ENCODE results near the gene AMMECR1L. TPM values are rescaled to one million over a fixed set of nuclear protein-coding genes. Genes with fewer than 3 reads are reported as not detected.
A peak's percentile ranks its signal among the peaks of the same experiment; 100 is the strongest.
"Not testable (repeated sequence)": the region's sequence is repeated elsewhere in the genome, so short reads cannot be mapped to it uniquely, and the experiment has no call there.

The AMMECR1L gene
- polyA plus RNA-seq, 3 donors: 25.4 to 28.7 (median 27.8) TPM

DNA sequence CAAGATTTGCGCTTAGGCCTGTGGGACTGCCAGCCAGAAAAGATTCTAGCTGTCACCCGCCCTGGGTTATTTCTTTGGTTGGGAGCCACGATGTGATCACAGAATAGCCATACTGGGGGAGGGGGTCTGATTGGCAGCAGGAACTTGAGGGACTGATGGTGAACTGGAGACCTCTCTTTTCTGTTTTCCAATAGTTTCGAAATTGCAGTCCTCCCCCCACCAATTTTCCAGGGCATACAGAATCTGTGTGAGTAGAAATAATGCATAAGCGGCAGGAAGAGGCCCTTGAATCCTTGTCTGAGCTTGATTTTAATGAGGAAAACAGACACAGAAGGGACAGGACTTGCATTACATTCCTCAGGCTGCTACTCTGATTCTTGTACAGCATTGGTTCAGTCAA lies 25.6 kb downstream of the AMMECR1L start:
- DNase-seq (ENCODE audit: extremely low read depth in 1 of 11, low read depth in 9 of 11, low spot score in 4 of 11): no peak

DNA sequence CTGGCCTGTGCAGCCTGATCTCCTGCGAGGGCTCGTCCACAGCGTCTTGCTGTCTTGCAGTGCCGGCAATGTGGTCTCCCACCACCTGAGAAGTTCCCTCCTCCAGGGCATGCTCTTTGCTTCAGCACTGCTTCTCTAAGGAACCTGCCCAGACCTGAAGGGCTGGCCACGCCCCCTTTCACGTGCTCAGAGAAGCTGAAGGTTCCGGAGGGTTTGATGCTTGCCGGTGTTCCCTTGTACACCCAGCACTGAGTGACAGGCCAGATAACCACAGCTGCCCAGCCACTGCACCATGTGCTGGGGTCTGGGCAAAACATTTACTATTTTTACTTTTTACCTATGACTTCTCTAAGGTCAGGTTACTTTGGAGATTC lies 26.1 kb downstream of the AMMECR1L start:
- DNase-seq (ENCODE audit: extremely low read depth in 1 of 11, low read depth in 9 of 11, low spot score in 4 of 11): peak in 8 of 11 donors; percentile 29 to 73 (median 50)

DNA sequence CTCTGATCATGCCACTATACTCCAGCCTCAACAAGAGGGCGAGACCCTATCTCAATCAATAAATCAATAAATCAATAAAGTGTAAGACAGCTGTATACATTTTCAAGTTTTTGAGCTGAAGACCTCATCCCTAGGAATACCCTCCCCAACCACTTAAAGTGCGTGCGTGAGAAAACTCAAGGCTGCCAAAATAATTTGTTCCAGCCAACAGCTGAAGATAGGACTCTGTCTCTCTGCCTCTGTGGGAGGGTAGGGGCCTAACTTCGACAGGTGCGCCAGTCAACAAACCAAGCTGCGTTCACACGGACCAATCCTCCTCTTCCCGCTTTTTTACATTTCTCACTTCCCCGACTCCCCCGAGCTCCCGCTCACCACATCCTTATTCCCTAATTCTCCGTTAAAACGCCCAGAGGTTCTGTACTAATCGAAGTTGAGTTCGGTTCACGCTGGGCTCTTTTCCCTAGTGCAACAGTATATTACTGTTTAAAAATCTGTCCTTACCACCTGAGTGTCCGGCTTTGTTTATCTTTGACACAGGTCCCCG lies 28.4 kb downstream of the AMMECR1L start:
- peak in 2 of 11 donors; percentile 1 to 13 for DNase-seq (ENCODE audit: extremely low read depth in 1 of 11, low read depth in 9 of 11, low spot score in 4 of 11)

DNA sequence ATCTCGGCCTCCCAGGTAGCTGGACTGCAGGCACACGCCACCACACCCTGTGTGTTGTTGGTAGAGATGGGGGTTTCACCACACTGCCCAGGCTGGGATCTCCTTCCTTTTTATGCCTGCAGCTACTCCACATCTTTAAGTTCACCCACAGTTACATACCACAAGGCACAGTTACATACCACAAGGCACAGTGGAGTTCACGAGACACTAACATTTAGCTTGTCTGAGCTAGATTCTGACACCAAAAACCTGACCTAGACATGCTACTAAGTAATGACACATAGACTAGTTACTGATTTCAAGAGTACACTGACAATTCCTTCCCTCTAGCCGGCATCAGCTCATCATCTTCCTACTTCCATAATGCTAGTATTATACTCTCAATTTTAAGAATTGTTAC lies 32.1 kb downstream of the AMMECR1L start:
- DNase-seq (ENCODE audit: extremely low read depth in 1 of 11, low read depth in 9 of 11, low spot score in 4 of 11): no peak

DNA sequence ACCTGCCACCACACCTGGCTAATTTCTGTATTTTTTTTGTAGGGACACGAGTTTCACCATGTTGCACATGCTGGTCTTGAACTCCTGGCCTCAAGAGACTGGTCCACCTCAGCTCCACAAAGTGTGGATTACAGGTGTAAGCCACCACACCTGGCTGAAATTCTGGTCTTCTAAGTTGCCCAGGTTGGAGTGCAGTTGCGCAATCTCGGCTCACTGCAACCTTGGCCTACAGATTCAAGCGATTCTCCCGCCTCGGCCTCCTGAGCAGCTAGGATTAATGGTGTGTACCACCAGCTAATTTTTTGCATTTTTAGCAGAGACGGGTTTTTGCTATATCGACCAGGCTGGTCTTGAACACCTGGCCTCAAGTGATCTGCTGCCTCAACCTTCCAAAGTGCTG lies 33.4 kb downstream of the AMMECR1L start:
- DNase-seq (ENCODE audit: extremely low read depth in 1 of 11, low read depth in 9 of 11, low spot score in 4 of 11): no peak

DNA sequence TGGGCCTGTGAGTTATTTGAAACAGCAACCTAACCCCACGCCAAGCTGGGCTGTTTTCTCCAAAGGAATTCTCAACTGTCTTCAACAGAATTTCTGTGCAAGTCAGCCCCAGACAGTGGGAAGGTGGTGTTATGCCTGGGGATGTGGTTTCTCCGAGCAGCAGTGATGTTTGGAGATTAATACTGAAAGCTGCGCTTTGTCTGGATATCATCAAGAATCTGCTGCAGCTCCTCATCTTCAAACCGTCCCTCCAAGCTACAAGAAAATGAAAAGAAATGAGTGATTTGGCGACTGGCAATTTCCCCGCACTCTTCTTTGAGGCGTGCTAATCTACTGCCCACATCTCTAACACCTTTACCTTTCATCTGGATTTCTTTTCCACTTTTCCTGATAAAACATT lies 37.8 kb downstream of the AMMECR1L start:
- no peak for DNase-seq (ENCODE audit: extremely low read depth in 1 of 11, low read depth in 9 of 11, low spot score in 4 of 11)

DNA sequence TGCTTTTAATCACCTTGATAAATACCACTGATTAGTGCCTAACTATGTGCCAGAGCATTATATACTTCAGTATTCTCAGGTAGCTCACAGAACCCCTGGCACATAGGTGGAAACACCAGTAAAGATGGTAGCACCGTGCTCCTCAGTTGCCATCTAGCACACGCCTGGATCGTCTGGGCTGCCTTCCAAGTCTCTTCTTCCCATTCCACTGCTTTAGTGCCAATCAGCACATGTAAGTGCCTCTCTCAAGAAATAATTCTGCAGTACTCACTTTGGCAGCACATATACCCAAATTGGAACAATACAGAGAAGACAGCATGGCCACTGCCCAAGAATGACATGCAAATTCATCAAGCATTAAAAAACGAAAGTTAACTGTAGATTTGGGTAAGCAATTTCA lies 40.8 kb downstream of the AMMECR1L start:
- no peak for DNase-seq (ENCODE audit: extremely low read depth in 1 of 11, low read depth in 9 of 11, low spot score in 4 of 11)

DNA sequence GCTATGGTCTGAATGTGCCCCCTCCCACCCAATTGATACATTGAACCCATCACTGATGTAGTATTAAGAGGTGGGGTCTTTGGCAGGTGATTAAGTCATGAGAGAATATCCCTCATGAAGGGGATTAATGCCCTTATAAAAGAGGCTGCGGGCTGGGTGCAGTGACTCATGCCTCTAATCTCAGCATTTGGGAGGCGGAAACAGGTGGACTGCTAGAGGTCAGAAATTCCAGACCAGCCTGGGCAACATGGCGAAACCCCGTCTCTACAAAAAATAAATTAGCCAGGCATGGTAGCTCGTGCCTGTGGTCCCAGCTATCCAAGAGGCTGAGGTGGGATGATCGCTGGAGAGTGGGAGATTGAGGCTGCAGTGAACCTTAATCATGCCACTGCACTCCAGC lies 42.1 kb downstream of the AMMECR1L start:
- no peak for DNase-seq (ENCODE audit: extremely low read depth in 1 of 11, low read depth in 9 of 11, low spot score in 4 of 11)

DNA sequence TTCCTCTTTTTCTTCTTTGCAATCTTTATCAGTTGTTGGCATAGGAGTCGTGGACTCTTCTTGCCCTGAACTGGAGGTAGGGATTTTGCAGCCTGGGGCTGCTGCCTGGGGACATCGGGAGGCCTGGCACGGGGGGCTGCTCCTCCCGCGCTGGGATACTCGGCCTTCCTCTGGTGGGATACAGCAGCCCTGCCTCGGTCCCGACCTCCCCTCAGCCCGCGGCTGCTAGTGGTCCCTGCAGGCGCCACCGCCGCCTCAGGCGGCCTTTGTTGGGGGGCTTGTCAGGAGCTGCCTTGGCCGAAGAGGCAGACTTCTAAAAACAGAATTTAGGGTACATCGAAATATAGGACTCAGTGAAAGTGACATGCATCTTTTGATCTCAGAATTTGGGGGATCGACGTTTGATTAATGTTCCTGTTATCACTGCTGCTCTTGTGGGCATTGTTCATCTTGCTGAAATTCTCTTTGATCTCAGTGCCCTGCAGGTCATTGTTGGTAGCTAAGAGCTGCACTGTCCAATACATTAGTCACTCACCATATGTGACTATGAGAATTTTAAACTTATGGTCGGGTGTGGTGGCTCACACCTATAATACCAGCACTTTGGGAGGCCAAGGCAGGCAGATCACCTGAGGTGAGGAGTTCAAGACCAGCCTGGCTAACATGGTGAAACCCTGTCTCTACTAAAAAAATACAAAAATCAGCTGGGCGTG lies 44.1 kb downstream of the AMMECR1L start:
- DNase-seq (ENCODE audit: extremely low read depth in 1 of 11, low read depth in 9 of 11, low spot score in 4 of 11): no peak

DNA sequence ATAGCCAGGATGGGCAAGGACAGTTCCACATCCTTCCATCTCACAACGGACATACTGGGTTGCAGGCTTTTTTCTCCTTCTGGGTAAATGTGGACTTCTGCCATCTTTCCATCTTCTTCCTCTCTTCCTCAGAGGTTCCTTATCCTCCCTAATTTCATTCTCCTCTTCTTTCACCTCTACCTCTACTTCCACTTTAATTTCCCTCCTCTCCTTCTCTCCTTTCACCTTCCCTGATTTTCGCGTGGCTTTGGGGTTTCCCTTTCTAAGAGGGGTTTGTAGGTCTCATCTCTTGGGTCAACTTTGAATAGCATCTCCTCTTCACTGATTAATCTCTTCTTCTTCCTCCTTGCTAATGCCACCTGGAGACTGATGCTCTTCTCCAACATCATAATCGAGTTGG lies 44.9 kb downstream of the AMMECR1L start:
- DNase-seq (ENCODE audit: extremely low read depth in 1 of 11, low read depth in 9 of 11, low spot score in 4 of 11): no peak

DNA sequence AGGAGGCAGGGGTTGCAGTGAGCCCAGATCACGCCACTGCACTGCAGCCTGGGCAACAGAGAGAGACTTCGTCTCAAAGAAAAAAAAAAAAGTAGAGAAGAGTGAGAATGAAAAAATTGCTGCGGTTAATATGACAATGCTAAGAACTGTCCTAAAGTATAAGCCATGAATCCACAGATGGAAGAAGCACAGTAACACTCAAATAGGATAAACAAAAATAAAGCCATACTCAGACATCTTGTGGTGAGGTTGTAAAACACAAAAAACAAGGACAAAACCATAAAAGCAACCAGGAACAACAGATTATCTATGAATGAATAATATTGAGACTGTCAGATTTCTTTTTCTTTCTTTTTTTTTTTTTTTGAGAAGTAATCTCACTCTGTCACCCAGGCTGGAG lies 50.8 kb downstream of the AMMECR1L start:
- DNase-seq (ENCODE audit: extremely low read depth in 1 of 11, low read depth in 9 of 11, low spot score in 4 of 11): no peak

DNA sequence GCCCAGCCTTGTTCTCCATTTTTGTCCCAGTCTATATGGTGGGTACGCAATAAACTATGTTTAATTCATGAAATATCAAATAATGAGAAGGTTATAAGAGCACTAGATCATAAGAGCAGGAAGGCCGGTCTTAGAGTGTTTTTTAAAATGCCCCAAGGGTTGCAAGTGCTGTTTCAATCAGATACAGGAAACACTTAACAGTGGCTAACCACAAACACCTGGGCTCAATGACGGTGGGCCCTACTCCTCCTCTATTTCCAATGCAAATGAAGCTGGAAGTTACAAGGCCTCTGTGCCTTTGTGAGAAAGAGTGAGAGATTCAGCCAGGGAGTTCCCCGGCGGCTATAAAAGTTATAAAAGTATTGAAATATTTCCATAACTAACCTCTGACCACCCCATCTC lies 55.9 kb downstream of the AMMECR1L start:
- peak in 5 of 11 donors; percentile 16 to 46 (median 26) for DNase-seq (ENCODE audit: extremely low read depth in 1 of 11, low read depth in 9 of 11, low spot score in 4 of 11)

DNA sequence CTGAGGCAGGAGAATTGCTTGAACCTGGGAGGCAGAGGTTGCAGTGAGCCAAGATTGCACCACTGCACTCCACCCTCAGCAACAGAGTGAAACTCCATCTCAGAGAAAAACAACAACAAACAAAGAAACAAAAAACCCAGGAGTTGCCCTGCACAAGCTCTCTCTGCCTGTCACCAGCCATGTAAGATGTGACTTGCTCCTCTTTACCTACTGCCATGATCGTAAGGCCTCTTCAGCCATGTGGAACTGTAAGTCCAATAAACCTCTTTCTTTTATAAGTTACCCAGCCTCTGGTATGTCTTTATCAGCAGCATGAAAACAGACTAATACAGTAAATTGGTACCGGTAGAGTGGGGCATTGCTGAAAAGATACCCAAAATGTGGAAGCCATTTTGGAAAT lies 59.0 kb downstream of the AMMECR1L start:
- DNase-seq (ENCODE audit: extremely low read depth in 1 of 11, low read depth in 9 of 11, low spot score in 4 of 11): not testable (repeated sequence)

DNA sequence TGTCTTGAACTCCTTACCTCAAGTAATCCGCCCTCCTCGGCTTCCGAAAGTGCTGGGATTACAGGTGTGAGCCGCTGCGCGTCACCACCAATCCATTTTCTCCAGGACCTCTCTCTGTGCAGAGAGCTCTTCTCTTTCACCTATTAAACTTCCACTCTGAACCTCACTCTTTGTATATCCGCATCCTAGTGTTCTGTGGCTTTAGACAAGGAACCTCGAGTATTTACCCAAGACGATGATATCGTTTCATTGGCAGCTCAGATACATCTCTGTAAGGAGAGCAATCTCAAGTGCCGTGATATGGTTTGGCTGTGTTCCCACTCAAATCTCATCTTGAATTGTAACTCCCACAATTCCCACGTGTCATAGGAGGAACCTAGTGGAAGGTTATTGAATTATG lies 59.7 kb downstream of the AMMECR1L start:
- DNase-seq (ENCODE audit: extremely low read depth in 1 of 11, low read depth in 9 of 11, low spot score in 4 of 11): no peak

DNA sequence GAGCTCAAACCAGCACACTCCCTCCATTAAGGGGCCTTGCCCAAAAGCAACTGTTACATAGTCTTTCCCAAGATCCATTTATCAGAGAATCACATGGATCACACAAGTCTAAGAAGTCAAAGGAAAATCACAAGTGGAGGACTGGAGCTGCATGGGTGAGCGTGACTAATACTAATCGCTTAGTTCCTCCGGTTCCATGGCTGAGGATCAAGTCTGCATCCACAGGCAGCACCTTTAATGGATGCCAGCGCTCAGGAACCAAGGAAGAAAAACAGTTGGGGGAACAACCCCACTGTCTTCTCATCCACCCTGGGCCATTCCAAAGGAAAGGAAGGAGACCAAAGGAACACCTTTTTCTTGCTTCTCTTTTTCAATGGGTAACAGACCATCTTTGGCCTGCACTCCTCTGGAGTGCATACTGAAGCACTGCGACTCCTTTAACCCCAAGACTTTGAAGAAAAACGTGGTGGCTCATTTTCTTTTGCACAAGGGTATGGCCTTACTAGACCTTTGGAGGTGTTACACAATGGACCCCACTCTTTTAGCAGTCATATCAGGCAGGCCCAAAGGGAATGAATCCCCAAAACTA lies 65.6 kb downstream of the AMMECR1L start:
- DNase-seq (ENCODE audit: extremely low read depth in 1 of 11, low read depth in 9 of 11, low spot score in 4 of 11): no peak

DNA sequence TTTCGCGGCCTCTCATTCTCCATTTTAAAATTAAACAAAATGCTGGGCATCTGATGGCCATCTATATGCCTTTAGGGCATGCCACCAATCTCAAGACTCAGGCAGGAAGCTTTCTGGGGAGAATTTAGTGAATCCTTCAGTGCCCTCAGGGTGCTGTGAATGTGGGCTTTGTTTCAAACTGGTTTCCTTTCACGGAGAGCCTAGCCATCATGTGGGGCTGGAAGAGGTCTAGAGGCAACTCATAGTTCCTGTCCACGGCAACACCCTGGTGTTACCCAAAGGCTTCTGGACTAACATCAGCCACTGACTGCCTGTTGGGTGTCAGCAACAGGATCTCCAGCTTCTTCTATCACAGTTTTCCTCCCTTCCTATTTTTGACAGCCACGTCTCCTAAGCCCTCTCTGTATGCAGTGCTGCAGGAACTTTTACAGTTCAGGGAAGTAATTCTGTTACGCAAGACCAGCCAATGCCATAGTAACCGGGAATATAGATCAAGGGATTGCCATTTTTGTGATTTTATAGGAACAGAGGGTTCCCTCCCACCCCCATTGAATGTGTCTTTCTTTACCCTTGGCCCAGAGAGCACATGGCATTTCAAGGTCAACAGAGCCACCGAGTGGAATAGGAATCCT lies 66.8 kb downstream of the AMMECR1L start:
- DNase-seq (ENCODE audit: extremely low read depth in 1 of 11, low read depth in 9 of 11, low spot score in 4 of 11): no peak

DNA sequence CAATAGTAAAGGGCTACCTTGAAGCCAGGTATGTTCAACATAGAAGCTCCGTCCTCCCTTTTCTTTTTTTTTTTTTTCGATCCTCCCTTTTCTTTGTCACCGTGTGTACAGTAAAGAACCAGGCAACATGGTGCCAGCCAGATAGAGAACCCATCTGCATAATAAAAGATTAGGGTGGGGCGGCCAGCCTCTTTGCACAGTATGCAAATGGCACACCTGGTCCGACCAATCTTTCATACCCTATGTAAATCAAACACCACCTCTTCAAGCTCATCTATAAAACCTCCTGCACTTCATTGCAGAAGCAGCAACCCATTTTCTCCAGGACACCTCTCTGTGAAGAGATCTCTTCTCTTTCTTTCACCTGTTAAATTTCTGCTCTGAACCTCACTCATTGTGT lies 67.5 kb downstream of the AMMECR1L start:
- DNase-seq (ENCODE audit: extremely low read depth in 1 of 11, low read depth in 9 of 11, low spot score in 4 of 11): no peak

DNA sequence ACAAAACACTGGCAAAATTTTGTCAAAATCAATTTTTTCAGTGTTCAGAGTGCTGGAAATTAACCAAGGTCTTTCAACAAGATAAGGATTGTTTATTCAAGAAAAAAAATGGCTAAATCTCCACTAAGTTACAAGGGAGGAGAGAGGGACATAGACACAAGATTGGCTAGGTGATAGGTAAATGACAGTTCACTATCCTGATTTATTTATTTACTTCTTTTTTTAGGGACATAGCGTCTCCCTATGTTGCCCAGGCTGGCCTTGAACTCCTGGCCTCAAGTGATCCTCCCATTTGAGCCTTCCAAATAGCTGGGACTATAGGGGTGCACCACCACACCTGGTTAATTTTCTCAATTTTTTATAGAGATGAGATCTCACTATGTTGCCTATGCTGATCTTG lies 71.1 kb downstream of the AMMECR1L start:
- DNase-seq (ENCODE audit: extremely low read depth in 1 of 11, low read depth in 9 of 11, low spot score in 4 of 11): no peak

DNA sequence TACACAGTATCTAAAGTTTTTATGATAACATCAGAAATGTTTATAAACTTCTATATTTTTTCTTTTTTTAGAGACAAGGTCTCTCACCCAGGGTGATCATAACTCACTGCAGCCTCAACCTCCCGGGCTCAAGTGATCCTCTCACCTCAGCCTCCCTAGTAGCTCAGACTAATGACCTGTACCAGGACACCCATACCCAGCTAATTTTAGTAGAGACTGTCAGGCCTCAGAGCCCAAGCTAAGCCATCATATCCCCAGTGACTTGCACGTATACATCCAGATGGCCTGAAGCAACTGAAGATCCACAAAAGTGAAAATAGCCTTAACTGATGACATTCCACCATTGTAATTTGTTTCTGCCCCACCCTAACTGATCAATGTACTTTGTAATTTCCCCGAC lies 73.3 kb downstream of the AMMECR1L start:
- DNase-seq (ENCODE audit: extremely low read depth in 1 of 11, low read depth in 9 of 11, low spot score in 4 of 11): not testable (repeated sequence)

Measured in renal cortex interstitium (tissue), 11 donors.